ENCODE results near the gene DOCK6. TPM values are rescaled to one million over a fixed set of nuclear protein-coding genes. Genes with fewer than 3 reads are reported as not detected.
A peak's percentile ranks its signal among the peaks of the same experiment; 100 is the strongest.

DOCK6 gene
- total RNA-seq, 2 experiments from 2014 or later = 24.1 to 74.6 TPM

GRCh38 chr19:11291415-11291814 is 29.1 kb upstream of the DOCK6 start:
- POLR2A ChIA-PET = interaction anchor here (1.1 kb wide), 1 partner anchor 161 kb away, joined by 5 read pairs; no protein-coding TSS in a partner anchor
- no peak for DNase-seq (ENCODE audit: low spot score)
- intact Hi-C loops (cut with micrococcal nuclease; ENCODE audit: unreplicated experiment) = loop anchor here (5.0 kb wide), 1 partner anchor 146 kb away; the partner anchor contains the start of genes ODAD3 and PRKCSH

DNA sequence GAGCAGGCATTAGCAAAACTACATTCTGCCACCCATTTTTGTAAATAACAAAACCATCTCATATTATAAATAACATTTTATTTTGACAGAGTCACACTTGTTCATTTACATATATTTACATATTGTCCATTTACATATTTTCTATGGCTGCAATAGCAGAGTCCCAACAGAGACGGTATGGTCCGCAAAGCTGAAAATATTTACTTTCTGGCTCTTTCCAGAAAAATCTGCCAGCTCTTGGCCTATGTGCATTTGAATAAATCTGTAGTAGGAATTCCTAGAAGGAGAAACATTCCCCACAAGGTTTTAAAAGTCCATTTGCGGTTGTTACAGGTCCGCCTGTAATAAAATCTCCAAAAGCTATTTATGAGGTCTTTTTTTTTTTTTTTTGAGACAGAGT is 27.9 kb upstream of the DOCK6 start:
- no peak overlapping the region for H2AFZ ChIP-seq (ENCODE audit: low read length)
- H3K4me2 ChIP-seq (ENCODE audit: low read length) = no peak overlapping the region
- ChIA-PET POLR2A (interaction anchor here (0.8 kb wide), 1 partner anchor 76 kb away, joined by 3 read pairs; no protein-coding TSS in a partner anchor), CTCF (ENCODE audit: unreplicated experiment) (no interaction called here)
- no peaks in the 10 kb centered on the region for H3K9me3 ChIP-seq (ENCODE audit: low read length)
- no peak for DNase-seq (ENCODE audit: low spot score)
- no peaks in the 10 kb centered on the region for H4K20me1 ChIP-seq (ENCODE audit: insufficient read depth, low read length)
- BruUV-seq (replicated peaks) = no TSS peak
- no peaks in the 10 kb centered on the region for H3K9me2 ChIP-seq (ENCODE audit: insufficient read depth, low read length)
- H3K36me3 ChIP-seq (ENCODE audit: insufficient read depth, low read length) = no peaks in the 10 kb centered on the region
- H3K79me2 ChIP-seq (ENCODE audit: insufficient read depth, low read depth, low read length) = no peaks in the 10 kb centered on the region
- intact Hi-C loops (cut with micrococcal nuclease; ENCODE audit: unreplicated experiment) = loop anchor here (5.0 kb wide), 1 partner anchor 147 kb away; the partner anchor contains the start of genes ODAD3 and PRKCSH
- H3K4me1 ChIP-seq (ENCODE audit: insufficient read depth, low read length, poor library complexity, severe bottlenecking) = peaks cover 21% of the 10 kb centered on the region
- H3K27ac ChIP-seq (ENCODE audit: low read depth, low read length, poor library complexity, severe bottlenecking) = no peak overlapping the region
- no peak overlapping the region for H3K4me3 ChIP-seq (ENCODE audit: low read depth, low read length, poor library complexity, severe bottlenecking)
- TF ChIP-seq, protein P1, sequence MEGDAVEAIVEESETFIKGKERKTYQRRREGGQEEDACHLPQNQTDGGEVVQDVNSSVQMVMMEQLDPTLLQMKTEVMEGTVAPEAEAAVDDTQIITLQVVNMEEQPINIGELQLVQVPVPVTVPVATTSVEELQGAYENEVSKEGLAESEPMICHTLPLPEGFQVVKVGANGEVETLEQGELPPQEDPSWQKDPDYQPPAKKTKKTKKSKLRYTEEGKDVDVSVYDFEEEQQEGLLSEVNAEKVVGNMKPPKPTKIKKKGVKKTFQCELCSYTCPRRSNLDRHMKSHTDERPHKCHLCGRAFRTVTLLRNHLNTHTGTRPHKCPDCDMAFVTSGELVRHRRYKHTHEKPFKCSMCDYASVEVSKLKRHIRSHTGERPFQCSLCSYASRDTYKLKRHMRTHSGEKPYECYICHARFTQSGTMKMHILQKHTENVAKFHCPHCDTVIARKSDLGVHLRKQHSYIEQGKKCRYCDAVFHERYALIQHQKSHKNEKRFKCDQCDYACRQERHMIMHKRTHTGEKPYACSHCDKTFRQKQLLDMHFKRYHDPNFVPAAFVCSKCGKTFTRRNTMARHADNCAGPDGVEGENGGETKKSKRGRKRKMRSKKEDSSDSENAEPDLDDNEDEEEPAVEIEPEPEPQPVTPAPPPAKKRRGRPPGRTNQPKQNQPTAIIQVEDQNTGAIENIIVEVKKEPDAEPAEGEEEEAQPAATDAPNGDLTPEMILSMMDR (conservative IDR thresholded peaks at IDR 0.05; ENCODE audit: low read length) = no peak
- no peak for TF ChIP-seq EZH2phosphoT487 (IDR thresholded peaks at IDR 0.05; ENCODE audit: borderline replicate concordance, low read depth, low read length)

More at GRCh38 chr19:11291415-11291814, 29.1 kb upstream of the DOCK6 start:
- Histone ChIP-seq H3K79me2 (ENCODE audit: insufficient read depth, low read depth, low read length) (no peaks in the 10 kb centered on the region), H2AFZ (ENCODE audit: low read length) (no peak overlapping the region), H3K36me3 (ENCODE audit: insufficient read depth, low read length) (no peaks in the 10 kb centered on the region), H3K27ac (ENCODE audit: low read depth, low read length, poor library complexity, severe bottlenecking) (no peak overlapping the region), H3K4me2 (ENCODE audit: low read length) (no peak overlapping the region), H3K4me1 (ENCODE audit: insufficient read depth, low read length, poor library complexity, severe bottlenecking) (peaks cover 21% of the 10 kb centered on the region), H3K4me3 (ENCODE audit: low read depth, low read length, poor library complexity, severe bottlenecking) (no peak overlapping the region), H3K9me2 (ENCODE audit: insufficient read depth, low read length) (no peaks in the 10 kb centered on the region), H3K9me3 (ENCODE audit: low read length) (no peaks in the 10 kb centered on the region), H4K20me1 (ENCODE audit: insufficient read depth, low read length) (no peaks in the 10 kb centered on the region)
- TF ChIP-seq, protein P1 (conservative IDR thresholded peaks at IDR 0.05; ENCODE audit: low read length) = no peak
- BruUV-seq (replicated peaks) = no TSS peak
- CTCF ChIA-PET (ENCODE audit: unreplicated experiment) = no interaction called here

- no peak for DNase-seq (ENCODE audit: low spot score)
- Histone ChIP-seq H3K4me1 (ENCODE audit: insufficient read depth, low read length, poor library complexity, severe bottlenecking) (peaks cover 14% of the 10 kb centered on the region), H3K4me2 (ENCODE audit: low read length) (no peak overlapping the region), H2AFZ (ENCODE audit: low read length) (no peak overlapping the region), H4K20me1 (ENCODE audit: insufficient read depth, low read length) (no peaks in the 10 kb centered on the region), H3K4me3 (ENCODE audit: low read depth, low read length, poor library complexity, severe bottlenecking) (no peak overlapping the region), H3K36me3 (ENCODE audit: insufficient read depth, low read length) (no peaks in the 10 kb centered on the region), H3K9me2 (ENCODE audit: insufficient read depth, low read length) (no peaks in the 10 kb centered on the region), H3K27ac (ENCODE audit: low read depth, low read length, poor library complexity, severe bottlenecking) (no peak overlapping the region), H3K9me3 (ENCODE audit: low read length) (no peaks in the 10 kb centered on the region), H3K79me2 (ENCODE audit: insufficient read depth, low read depth, low read length) (no peaks in the 10 kb centered on the region)
- BruUV-seq (replicated peaks) = no TSS peak
- CTCF ChIA-PET (ENCODE audit: unreplicated experiment) = no interaction called here
- intact Hi-C loops (cut with micrococcal nuclease; ENCODE audit: unreplicated experiment) = no loop called here
- POLR2A ChIA-PET = no interaction called here
- TF ChIP-seq, protein P1 (conservative IDR thresholded peaks at IDR 0.05; ENCODE audit: low read length) = peak; percentile 60
- TF ChIP-seq EZH2phosphoT487 (IDR thresholded peaks at IDR 0.05; ENCODE audit: borderline replicate concordance, low read depth, low read length) = no peak
These were observed 26.0 kb upstream of the DOCK6 start for GRCh38 chr19:11288349-11288748.
